Body of pancreas (tissue), 4 donors: ENCODE measurements around the gene SRSF1. TPM values are rescaled to one million over a fixed set of nuclear protein-coding genes. Genes with fewer than 3 reads are reported as not detected.
"Not testable (repeated sequence)": the region's sequence is repeated elsewhere in the genome, so short reads cannot be mapped to it uniquely, and the experiment has no call there.

Source experiments
- ATAC-seq: fragments of 150-250 bp; one replicate; pipeline ENCODE4 v1.9.1; 2016
- DNase-seq, 4 donors: peaks; one replicate each; pipeline ENCODE4 v3.0.0-alpha.2; 2019
- H3K27ac ChIP-seq, 4 donors: fragments of 200-600 bp; sonication (generic); 1 replicate in 3 of 4; 2 replicates in 1 of 4; pipeline versions ENCODE4 v1.5.1 to v1.6.1; 2016 to 2019; ENCODE audit warnings: mild to moderate bottlenecking in 1 of 4, mixed read lengths in 1 of 4, moderate library complexity in 1 of 4
- H3K27me3 ChIP-seq, 2 donors: fragments of 200-600 bp; sonication (generic); one replicate each; pipeline ENCODE4 v1.6.0; 2016; ENCODE audit warnings: mild to moderate bottlenecking in 1 of 2
- H3K36me3 ChIP-seq, 2 donors: fragments of 200-600 bp; sonication (generic); replicated peaks in 1 of 2; 2 replicates each; pipeline ENCODE4 v1.5.1; 2016; ENCODE audit warnings: low read depth in 2 of 2; ENCODE audit not compliant: insufficient read depth in 1 of 2
- H3K4me1 ChIP-seq: fragments of 200-600 bp; sonication (generic); one replicate; pipeline ENCODE4 v1.6.0; 2016
- H3K4me3 ChIP-seq, 2 donors: fragments of 200-600 bp; sonication (generic); 1 replicate in 1 of 2; 2 replicates in 1 of 2; pipeline ENCODE4 v1.5.1; 2016 to 2019
- H3K9me3 ChIP-seq, 3 donors: fragments of 200-600 bp; sonication (generic); 1 replicate in 2 of 3; 2 replicates in 1 of 3; pipeline ENCODE4 v1.5.1; 2016
- POLR2A ChIP-seq, 3 donors: fragments of 450-650 bp; IDR thresholded peaks; one replicate each; pipeline ENCODE4 v1.6.1; 2016; ENCODE audit warnings: antibody characterized with exemption in 3 of 3, mild to moderate bottlenecking in 2 of 3
- WGBS, 2 donors: methylation state at CpG; one replicate each; pipeline ENCODE4 v1.1.5; 2017; 5-methylcytosine and 5-hydroxymethylcytosine counted together
- intact Hi-C: fragments of 100-400 bp; cut with DNase I; formaldehyde crosslinking; loops from one replicate; pipeline ENCODE4 v1.15.1; 2023
- total RNA-seq, 2 donors: library from RNA; depleted of rRNA; stranded (reverse); fragments of >200 nt; gene quantifications; one replicate each; pipeline ENCODE4 v1.1.0, GENCODE V29; 2016
- TF ChIP-seq, protein P1 (sequence below), 7 experiments: fragments of 450-650 bp in 4 of 7; fragments of 200-600 bp in 3 of 7; sonication (generic) in 3 of 7; IDR thresholded peaks; one replicate each; pipeline ENCODE4 v1.5.1; 2016 to 2019; ENCODE audit warnings: antibody characterized with exemption in 7 of 7

SRSF1 gene
- total RNA-seq, 2 donors from 2014 or later = 76.0 to 139 TPM

DNA sequence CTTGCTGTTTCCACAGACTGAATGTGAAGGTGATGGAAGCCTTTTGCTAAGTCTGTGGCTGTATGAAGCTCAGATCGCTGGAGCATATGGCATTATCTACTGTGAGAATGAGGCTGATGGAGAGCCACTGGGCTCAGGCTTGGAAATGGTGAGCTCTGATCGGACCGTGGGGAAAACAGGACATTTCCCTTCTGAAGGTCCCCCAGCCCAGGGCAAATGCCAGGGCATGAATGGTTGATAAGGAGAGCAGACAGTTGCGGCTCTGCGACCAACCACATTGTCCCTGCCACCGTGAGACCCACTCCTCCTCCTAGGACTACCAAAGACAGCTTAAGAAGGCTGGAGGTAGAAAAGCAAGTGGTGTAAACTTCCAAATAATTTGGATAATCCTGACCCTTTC lies 47.1 kb downstream of the SRSF1 start:
- Histone ChIP-seq H3K9me3 (no peaks in the 10 kb centered on the region), H3K4me3 (no peak overlapping the region), H3K36me3 (no peaks in the 10 kb centered on the region), H3K27ac (no peak overlapping the region), H3K27me3 (no peaks in the 10 kb centered on the region), H3K4me1 (peaks cover 13% of the 10 kb centered on the region)
- TF ChIP-seq POLR2A (IDR thresholded peaks at IDR 0.05) = no peak
- TF ChIP-seq, protein P1, sequence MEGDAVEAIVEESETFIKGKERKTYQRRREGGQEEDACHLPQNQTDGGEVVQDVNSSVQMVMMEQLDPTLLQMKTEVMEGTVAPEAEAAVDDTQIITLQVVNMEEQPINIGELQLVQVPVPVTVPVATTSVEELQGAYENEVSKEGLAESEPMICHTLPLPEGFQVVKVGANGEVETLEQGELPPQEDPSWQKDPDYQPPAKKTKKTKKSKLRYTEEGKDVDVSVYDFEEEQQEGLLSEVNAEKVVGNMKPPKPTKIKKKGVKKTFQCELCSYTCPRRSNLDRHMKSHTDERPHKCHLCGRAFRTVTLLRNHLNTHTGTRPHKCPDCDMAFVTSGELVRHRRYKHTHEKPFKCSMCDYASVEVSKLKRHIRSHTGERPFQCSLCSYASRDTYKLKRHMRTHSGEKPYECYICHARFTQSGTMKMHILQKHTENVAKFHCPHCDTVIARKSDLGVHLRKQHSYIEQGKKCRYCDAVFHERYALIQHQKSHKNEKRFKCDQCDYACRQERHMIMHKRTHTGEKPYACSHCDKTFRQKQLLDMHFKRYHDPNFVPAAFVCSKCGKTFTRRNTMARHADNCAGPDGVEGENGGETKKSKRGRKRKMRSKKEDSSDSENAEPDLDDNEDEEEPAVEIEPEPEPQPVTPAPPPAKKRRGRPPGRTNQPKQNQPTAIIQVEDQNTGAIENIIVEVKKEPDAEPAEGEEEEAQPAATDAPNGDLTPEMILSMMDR (IDR thresholded peaks at IDR 0.05) = no peak
- DNase-seq (no peak), ATAC-seq (no peak)
- WGBS, 2 donors = 92 to 98% methylated on average over 6 of the region's 6 CpGs
- intact Hi-C loops = no loop called here

DNA sequence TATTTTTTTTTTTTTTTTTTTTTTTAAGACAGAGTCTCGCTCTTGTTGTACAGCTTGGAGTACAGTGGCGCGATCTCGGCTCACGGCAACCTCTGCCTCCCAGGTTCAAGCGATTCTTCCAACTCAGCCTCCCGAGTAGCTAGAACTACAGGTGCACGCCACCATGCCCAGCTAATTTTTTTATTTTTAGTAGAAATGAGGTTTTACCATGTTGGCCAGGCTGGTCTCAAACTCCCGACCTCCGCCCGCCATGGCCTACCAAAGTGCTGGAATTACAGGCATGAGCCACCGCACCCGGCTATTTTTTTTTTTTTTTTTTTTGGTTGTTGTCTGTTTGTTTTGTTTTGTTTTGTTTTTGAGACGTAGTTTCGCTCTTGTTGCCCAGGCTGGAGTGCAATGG lies 48.7 kb downstream of the SRSF1 start:
- H3K4me1 ChIP-seq = peaks cover 22% of the 10 kb centered on the region
- intact Hi-C loops, ATAC-seq, H3K36me3 ChIP-seq, H3K4me3 ChIP-seq, H3K27me3 ChIP-seq, H3K27ac ChIP-seq, H3K9me3 ChIP-seq: not testable (repeated sequence)
- WGBS, 2 donors = 89 to 97% methylated on average over 12 to 15 of the region's 15 CpGs
- peak in 1 of 4 donors; percentile 1 for DNase-seq

DNA sequence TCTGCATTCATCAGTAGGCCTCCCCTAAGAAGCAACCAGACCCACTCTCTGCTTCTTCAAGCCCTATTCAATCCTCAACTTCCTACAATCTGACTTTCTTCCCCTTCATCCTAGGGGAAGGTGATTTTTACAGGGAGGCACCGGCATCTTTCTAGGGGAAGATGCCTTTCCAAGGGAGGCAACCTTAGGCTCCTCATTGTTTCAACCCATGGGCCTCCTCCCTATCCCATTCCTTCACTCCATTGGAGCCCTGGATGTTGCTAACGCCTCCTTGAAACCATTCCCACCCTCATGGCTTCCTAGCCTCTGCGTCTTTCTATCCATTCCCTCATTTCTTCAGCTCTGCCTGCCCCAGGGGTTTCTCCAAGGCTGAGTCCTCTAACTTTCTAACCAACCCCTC lies 49.2 kb downstream of the SRSF1 start:
- no peaks in the 10 kb centered on the region for H3K27me3 ChIP-seq
- intact Hi-C loops = no loop called here
- DNase-seq (no peak), ATAC-seq (no peak)
- H3K4me3 ChIP-seq = no peak overlapping the region
- peaks cover 27% of the 10 kb centered on the region for H3K4me1 ChIP-seq
- no peaks in the 10 kb centered on the region for H3K36me3 ChIP-seq
- WGBS, 2 donors = 91 to 96% methylated on average over 3 of the region's 3 CpGs
- TF ChIP-seq, protein P1 (IDR thresholded peaks at IDR 0.05) = no peak
- TF ChIP-seq POLR2A (IDR thresholded peaks at IDR 0.05) = no peak
- H3K27ac ChIP-seq = no peak overlapping the region
- no peaks in the 10 kb centered on the region for H3K9me3 ChIP-seq

DNA sequence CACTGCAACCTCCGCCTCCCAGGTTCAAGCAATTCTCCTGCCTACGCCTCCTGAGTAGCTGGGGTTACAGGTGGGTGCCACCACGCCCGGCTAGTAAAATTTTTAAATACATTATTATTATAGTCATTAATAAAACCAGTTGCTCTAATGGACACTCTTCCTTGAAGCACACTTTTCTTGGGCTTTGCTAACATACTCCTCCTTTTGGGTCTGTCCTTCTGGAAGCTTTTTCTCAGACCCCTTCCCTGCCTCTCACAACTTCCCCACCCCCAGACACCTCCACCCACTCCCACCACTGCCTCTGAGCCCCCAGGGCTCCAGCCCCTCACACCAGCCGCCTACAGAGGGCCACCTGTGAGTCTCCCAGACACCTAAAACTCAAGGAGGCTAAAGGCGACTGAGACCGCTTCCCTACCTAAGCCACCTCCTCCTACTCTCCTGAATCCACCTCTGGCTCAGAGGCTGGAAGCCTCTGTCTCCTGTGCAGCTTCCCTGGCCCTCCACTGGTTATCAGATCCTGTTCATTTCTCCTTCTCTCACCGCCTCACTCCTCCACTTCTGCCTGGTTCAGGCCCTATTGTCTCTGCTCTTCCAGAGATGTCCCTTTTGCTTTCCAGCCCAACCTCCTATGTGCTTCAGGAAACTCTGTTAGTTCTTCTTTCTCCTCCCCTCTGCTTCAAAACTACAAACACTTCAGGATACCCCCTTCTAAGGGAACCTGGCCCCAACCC lies 49.8 kb downstream of the SRSF1 start:
- TF ChIP-seq POLR2A (IDR thresholded peaks at IDR 0.05) = no peak
- TF ChIP-seq, protein P1 (IDR thresholded peaks at IDR 0.05) = no peak
- H3K27ac ChIP-seq = no peak overlapping the region
- no peak overlapping the region for H3K4me3 ChIP-seq
- no peaks in the 10 kb centered on the region for H3K9me3 ChIP-seq
- H3K36me3 ChIP-seq = no peaks in the 10 kb centered on the region
- peaks cover 29% of the 10 kb centered on the region for H3K4me1 ChIP-seq
- no peaks in the 10 kb centered on the region for H3K27me3 ChIP-seq
- WGBS, 2 donors = 89 to 93% methylated on average over 8 of the region's 8 CpGs
- DNase-seq (peak in 1 of 4 donors; percentile 5), ATAC-seq (no peak)
- intact Hi-C loops = no loop called here

DNA sequence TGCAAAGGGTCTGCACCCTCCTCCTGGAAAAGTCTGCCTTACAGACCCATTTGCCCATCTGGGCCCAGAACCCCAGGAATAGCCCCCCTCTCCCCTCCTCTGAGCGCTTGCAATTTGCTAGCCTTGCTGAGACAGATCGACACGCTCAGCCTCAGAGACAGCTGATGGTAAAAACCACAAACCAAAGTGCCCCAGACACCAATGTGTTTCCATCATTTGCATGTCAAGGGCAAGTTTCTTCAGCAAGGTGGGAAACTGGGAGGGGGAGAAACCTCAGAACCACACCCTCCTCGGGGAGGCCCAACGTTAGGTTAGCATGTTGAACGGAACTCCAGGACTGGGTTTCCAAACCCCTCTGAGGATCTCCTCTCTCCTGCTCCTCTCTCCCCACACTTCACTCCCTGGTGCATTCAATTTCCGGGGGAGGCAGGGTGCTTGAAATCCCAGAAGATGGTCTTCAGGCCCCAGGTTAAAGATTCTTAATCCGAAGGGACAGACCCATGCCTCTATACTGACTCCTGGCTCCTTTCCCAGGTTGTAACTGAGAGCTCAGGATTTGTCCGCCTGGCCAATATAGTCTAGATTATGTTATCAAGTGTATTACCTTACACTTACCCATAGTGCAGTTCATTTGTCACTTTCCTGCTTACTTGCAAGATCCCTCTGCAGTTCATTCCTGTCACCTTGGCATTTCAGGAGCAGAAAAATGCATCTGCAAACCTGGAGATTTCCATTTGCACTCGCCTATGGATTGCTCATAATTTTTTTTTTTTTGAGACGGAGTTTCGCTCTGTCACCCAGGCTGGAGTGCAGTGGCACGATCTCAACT lies 50.5 kb downstream of the SRSF1 start:
- WGBS, 2 donors = 53 to 58% methylated on average over 11 to 13 of the region's 13 CpGs
- Histone ChIP-seq H3K36me3 (no peaks in the 10 kb centered on the region), H3K9me3 (no peaks in the 10 kb centered on the region), H3K27me3 (no peaks in the 10 kb centered on the region), H3K4me3 (no peak overlapping the region), H3K4me1 (peaks cover 29% of the 10 kb centered on the region), H3K27ac (peak overlapping the region in 2 of 4 donors; percentile 86 to 87)
- DNase-seq = peak in 1 of 4 donors; percentile 9
- no peak for TF ChIP-seq POLR2A (IDR thresholded peaks at IDR 0.05)
- intact Hi-C loops = no loop called here
- no peak for ATAC-seq
